Stimulated activated CD8-positive, alpha-beta memory T cell treated with anti-CD3 and anti-CD28 coated beads, Interleukin-7, amount 100 ng/mL, for 4 hours (primary cell): Measurements from ENCODE around the gene UNC5C.

Experiments
- DNase-seq, 2 donors: peaks; one replicate each; pipeline ENCODE4 v3.0.0-alpha.2; 2020; ENCODE audit warnings: low read depth in 2 of 2

The UNC5C gene

DNA sequence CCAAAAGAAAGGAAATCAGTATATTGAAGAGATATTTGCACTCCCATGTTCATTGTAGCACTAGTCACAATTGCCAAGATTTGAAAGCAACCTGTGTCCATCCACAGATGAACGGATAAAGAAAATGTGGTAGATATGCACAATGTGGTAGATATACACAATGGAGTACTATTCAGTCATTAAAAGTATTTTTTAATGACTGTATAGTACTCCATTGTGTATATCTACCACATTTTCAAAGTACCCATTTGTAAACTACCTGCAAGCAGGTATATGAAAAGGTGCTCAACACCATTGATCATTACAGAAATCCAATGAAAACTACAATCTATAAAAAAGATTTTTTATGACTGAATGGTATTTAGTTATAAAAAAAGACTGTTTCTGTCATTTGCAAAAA, 200.4 kb downstream of the UNC5C start:
- DNase-seq = no peak

DNA sequence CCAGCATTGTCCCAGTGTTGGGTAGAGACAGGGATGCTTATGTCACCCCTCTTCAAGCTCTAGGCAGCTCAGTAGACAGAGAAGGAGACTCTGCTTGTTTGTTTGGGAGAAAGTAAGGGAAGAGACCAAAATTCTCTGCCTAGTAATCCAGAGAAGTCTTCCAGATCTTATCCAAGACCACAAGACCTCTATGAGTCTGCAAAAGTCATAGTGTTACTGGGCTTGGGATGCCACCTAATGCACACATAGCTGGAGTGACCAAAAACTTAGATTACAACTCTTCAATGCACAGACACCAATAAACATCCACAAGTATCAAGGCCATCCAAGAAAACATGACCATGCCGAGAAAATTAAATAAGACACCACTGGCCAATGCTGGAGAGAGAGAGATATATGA, 205.5 kb downstream of the UNC5C start:
- DNase-seq = no peak

DNA sequence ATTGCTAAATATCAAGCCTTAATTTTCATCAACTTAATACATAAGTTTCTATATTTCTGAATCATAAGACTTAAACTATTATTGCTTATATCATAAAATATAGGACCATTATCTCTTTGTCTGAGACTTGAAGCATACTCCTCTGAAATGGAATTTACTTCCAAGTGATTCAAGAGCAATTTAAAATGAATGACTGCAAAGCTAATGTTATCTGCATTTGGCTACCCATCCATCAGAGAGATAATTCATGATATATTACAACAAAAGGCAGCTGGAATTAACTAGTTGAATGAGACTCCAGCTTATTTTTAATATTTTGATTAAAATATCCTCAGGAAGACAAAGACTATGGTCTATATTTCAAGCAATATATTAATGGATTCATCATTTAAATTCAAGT, 208.6 kb downstream of the UNC5C start:
- no peak for DNase-seq

DNA sequence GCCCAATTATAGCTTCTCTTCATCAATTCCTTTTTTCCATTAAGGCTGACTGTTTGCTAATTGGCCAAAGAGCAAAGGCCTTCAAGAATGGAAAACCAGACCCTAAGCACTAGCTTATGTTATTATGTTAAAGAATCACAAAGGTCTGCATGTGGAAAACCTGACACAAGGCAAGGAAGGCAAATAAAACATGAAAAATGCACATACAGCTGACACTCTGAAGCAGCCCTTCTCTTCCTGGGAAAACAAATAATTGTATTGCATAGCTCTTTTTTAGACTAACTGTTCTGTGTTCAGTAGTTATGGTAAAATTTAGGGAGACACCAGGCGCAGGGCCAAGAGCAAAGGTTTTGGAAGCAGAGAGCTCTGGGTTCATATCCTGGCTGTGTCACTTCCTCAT, 223.1 kb downstream of the UNC5C start:
- DNase-seq = no peak

DNA sequence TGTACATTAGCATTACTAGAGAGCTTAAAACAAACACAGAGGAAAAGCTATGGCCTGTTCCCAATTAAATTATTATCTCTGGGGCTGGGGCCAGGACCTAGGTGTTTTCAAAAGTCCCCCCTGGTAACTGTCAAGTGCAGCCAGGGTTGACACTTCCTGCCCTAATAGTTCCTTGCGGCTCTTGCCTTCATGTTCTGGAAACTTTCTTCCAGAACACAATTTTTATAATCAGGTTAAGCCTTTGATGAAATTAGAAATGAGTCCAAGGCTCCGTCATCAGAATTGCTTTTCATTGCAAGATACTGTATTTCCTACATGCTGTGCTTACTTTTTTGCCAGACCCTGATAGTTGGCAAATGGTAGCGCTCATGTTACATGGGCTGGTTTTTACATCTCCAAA, 229.6 kb downstream of the UNC5C start:
- DNase-seq = no peak

DNA sequence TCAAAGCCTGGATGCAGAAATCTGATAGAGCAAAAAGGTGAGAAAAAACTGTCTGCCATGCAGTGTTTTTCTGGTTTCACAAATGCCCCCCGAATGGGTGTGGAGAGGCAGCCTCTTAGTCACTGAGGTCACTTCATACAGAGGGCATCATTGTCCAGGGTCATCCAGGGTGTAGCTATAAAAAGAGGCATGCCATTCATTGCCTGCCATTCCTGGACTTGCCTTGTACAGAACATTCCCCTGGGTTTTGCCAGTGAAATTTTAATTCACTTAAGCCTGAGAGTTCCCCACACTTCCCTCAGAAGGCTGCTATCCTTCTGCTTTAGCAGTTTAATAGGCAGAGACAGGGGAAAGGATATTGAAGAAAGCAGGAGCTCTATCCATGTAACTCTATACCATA, 230.3 kb downstream of the UNC5C start:
- no peak for DNase-seq

DNA sequence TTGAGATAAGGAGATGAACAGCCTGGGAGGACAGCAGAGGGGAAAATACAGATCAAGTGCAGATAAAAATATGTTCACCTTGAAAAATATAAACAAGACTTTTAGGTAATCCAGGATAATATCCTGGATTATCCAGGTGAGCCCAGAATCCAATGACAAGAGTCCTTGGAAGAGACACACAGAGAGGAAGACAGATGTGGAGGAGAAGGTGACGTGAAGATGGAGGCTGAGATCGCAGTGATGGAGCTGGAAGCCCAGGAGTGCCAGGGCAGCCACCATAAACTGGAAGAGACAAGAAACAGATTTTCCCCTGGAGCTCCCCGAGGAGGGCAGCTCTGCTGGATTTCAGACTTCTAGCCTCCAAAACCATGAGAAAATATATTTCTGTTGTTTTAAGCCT, 230.7 kb downstream of the UNC5C start:
- DNase-seq = no peak

DNA sequence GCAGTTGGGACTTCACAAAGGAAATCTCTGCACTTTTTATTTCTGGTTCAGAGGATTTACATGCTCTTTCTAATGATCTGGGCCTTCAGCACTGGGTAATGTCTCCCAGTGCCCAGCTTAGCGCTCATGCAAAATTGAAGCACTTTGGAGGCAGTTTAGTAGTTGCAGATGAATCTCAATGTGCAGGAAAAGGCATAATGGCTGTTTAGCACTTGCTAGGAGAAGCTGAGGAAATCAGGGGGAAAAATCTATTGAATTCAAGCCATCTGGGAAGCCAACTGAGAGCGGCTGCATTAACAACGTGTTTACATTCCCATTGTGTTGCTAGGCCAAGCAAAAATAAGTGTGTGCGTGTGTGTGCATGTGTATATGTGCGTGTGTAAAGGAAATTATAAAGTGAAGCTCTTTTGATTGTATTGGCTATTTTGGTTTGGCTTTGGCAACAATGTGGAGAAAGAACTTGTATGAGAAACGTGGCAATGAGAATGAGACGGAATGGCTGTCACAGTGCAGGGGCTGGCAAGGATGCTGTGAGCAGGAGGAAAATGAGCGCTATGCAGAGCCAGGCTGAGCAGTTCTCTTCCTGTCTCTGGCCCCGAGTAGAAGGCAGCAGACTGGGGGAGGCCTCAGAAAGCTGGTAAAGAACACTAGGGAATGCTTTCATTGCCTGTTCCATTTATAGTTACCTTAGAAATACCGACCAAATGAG, 231.5 kb downstream of the UNC5C start:
- DNase-seq = no peak

DNA sequence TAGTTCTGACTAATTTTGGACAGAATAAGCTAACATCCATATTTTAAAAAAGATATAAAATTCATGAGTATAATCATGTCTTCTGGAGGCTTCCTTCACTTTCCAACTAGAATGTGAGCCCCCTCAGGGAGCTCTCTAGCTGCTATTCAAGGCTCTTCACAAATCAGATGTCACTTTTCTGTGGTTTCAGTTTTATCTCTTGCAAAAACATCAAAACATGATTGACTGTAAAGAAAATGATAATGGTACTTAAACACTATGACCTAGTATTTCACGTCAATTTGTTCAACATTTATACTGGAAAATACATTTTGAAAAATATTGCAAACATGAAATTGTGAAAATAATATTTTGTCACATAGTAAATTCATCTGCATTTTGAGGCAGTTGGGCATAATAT, 234.2 kb downstream of the UNC5C start:
- no peak for DNase-seq

DNA sequence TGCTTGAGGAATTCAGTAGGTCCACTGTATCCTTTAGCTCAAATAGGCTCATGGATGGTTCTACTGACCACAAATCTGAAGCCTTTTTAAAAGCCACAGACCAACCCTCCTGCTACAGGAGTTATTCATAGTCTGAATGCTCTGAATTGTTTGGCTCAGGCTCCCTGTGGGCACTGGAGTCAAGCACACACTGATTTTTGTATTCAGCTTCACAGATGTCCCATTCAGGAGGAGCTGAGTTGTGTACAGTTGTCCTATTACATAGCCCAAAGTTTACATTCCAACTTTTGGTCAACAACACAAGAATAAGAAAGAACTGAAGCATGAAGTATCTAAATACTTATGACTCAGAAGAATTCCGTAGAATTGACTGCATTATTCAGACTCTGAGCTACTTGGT, 243.9 kb downstream of the UNC5C start:
- no peak for DNase-seq

DNA sequence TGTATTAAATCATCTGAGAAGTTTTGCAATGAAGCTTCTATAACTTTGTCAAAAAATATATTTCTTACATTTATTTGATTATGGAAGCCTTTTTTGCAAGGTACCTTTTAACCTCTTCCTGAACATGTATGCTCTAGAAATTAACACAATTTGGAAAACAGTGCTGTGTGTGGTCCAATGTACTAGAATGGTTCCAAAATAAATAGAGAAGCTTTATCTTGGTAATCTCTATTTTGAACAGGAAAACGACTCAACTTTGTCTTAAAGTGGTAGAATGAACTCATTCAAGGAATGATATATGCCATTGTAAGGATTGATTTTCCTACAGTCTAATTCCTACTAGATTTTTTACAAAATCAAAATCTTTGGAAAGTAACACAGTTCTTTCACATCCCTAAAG, 248.5 kb downstream of the UNC5C start:
- no peak for DNase-seq

DNA sequence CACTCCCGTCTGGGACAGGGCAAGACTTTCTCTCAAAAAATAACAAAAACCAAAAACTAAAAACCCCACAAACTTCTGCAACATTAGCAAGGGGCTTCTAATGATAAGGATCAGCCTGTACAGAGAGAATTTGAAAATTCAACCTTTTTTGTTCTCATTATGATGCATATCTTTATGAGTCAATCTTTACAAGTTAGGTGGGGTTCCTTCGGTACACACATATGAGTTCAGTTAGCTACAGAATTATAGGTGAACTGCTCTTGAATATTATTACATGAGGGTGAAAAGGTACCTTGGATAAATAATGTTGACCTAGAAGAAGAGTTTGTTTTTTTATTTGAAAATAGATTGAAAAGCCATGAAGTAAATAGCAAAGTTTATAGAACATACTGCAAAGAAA, 252.7 kb downstream of the UNC5C start:
- no peak for DNase-seq

DNA sequence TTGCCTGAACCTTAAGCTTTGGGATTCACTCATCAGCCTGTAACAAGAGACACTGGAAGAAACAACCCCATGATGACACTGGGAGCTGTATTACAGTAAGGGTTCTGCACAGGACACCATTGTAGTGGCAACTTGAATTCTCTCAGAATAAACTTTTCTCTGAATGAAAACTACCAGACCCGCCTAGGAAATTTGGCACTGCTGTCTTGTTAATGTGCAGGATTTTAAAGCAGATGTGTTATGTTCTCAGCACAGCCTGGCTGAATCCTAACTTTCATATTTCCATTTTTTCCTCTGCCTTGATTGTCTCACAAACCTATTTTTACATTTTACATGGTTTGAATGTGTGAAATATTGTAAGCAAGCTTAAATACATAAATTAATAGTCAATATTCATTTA, 253.6 kb downstream of the UNC5C start:
- DNase-seq = no peak

DNA sequence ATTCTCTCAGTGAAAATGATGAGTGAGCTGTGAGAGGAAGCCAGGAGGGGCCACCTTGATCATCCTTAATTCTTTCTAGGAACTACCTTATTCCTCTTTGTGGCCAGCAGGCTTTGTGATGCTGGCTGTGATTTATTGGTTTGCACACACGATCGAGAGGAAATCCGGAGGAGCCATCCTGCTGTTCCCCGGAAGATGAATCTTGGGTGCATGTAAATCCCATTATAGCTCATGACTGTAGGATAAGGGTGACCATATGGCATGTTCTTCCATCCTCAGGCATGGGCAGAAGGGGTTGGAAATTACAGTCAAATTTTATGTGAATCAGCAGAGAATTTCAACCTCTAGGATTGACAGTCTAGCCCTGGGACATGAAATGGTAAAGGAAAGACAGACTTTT, 254.5 kb downstream of the UNC5C start:
- DNase-seq = no peak

DNA sequence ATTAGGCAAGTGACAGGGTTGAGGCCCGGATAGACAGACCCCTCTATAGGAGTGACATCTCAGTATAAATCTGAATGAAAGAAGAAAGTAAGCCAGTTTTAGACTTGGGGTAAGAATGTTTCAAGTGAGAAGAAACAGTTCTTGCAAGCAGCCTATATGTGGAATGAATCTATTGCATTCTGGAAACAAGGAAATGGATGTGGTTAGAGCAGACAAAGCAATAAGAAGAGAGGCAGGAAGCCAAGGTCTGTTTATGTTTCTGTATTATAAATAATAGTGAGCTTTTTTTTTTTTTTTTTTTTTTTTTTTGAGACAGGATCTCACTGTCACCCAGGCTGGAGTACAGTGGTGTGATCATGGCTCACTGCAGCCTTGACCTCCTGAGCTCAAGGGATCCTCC, 255.8 kb downstream of the UNC5C start:
- DNase-seq = no peak

DNA sequence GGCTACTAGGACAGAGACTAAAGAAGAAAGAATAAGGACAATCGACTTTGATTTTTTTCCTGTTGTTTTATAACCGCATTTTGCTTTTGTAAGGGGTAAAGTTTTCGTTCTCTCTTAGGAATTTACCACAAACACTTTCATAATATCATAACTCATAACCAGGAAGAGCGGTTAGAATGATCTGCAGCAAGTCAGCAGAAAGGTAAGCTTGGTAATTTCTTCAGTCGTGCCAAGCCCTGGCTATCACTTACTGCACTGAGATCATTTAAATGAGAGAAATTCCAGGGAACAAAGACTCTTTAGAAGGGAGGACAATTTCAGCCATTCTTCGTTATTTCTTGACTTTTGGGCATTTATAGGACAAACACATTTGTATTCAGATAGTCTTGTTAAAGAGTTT, 258.1 kb downstream of the UNC5C start:
- no peak for DNase-seq

DNA sequence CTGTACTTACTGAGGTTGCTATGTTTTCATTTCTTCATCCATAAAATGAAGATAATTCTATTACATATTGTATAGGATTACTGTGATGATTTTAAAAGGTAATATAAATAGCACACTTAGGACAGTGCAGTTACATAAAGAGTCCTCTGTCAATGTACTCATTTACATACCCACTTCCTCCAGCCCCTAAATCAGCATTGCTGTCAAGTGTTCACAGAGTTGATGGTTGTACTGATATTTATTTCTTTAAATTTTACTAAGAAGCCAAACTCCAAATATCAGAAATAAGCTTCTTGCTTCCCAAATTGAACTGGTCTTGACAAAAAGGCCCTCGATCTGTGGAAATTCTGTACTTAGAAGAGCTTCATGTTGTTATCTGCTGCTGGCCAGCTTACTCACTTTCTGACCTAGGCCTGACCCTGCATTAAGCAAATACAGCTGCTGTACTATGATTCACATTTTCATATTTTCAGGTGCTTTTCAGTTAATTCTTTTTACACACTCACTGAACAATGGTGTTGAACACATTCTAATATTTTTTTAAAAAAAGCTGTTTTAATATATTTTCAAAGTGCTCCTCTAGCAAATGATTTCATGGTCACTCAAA, 259.6 kb downstream of the UNC5C start:
- DNase-seq = no peak

DNA sequence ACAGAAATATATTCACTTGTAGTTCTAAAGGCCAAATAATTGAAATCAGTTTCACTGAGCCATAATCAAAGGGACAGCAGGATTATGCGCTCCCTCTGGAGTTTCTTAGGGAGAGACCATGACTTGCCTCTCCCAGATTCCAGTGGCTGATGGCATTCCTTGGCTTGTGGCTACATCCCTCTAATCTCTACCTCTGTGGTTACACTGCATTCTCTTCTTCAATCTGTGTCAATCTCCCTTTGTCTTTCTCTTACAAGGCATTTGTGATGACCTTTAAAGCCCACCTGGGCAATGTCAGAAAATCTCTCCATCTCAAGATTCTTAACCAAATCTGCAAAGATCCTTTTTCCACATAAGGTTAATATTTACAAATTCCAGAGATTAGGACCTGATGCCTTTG, 260.2 kb downstream of the UNC5C start:
- no peak for DNase-seq

DNA sequence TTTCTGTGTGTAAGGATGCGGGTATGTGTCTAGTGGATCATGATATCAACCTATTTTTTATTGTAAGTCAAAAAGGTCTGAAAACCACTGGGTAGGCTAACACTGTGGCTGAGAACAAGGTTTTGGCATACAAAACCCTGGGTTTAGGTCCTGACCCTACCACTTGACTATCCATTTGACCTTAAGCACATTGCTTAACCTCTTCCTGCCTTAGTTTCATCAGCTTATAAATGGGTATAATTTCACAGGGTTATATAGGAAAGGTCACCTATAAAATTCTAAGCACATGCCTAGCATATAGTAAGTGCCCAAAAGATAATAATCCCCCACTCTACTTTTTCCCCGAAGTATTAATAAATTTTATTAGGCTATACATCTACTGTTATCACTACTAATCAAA, 263.0 kb downstream of the UNC5C start:
- no peak for DNase-seq

DNA sequence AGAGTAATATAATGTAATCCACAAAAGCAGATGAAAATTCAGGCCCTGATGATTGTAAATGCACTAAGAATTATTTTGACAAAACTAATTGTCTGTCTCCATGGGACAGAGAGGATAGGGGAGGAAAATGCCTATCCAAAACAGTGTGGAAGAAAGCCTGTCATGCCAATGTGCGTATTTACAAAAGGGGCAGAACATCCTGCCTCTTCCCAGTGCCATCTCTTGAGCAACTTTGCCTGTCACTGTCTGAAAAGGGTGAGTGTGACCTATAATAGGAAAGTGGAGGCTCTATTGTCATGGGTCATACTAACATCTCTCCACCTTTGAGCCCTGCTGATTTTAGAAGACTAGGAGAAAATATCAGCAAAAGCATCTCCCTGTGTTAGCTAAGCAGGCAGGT, 264.1 kb downstream of the UNC5C start:
- no peak for DNase-seq

DNA sequence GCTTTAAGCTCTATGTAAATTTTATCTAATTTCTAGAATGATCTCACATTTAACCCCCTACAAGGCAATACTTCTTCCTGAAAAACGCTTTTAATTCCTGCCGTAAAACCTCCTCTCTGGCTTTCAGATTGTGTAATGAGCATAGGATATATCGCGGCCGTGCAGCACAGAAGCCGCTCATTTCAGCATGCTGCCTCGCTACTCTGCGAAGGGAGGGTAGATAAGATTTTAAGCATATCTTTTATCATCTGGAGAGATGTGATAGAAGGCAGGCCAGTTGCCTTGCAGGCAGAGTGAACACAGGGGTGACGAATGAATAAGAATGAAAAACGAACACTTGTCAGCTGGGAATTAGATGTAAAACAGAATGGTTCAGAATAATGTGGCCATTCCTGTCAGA, 265.5 kb downstream of the UNC5C start:
- DNase-seq = no peak

DNA sequence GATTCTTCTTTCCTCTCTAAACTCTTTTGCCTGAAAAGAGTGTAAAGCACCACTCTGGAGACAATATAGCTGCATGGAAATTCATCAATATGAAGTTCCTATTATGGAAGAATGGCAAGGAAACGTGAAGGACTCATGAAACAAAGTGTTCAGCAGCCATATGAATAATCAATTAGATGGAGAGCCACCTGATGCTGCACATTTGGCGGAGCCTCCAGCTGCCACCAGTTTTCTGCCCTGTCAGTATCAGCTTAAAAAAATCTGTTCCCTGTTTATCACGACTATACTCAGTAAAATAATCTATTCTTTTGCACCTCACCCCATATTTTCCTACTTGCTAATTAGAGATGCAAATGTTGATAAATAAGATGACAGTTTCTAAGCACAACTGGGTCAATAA, 276.0 kb downstream of the UNC5C start:
- DNase-seq = no peak

DNA sequence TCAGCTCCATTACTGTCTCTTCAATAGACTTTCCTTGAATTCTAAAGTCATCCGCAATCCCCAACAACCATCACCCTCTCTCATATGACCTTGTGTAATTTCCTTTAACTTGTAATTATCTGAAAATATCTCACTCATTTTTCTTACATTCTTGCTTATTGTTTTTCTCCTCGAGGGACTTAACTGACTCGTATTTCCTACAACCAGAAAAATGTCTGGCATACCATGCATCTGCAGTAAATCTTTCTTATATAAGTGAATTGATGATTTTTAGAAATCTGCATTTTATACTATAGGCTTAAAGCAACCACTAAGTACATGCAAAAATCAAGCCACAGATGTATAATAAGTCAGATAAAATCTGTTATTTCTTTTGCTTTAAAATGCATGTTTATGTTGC, 276.7 kb downstream of the UNC5C start:
- no peak for DNase-seq
